Measurements from ENCODE around the gene ANKRD13A. TPM values are rescaled to one million over a fixed set of nuclear protein-coding genes. Genes with fewer than 3 reads are reported as not detected.

Gene ANKRD13A
- total and polyA plus RNA-seq, 2 donors (not counting 3 experiments of a cell fraction or from before 2014, with no cell fraction given), result 37.0 to 43.9 TPM

DNA sequence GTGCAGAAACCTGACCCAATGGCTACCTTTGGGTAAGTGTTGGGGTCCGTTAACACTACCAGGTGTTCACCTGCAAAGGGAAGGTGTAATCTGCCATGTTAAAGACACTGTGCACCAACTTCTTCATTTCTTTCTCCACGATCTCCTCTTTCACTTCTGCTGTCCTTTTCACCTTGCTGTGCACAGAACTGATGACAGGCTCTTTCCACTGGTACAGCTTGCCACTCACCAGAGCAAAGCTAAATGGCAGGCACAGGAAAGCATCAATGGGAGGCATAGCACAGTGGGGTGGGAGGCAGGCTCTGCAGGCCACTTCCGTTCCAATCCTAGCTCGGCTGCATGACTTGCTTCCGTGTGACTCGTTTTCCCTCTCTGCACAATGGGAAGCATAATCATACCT, 51.7 kb downstream of the ANKRD13A start:
- POLR2A ChIA-PET, result no interaction called here
- CTCF ChIA-PET, result interaction anchor here (0.9 kb wide), 1 partner anchor 39 kb away, joined by 3 read pairs; no protein-coding TSS in a partner anchor

More for the DNA sequence above, 51.7 kb downstream of the ANKRD13A start:
- FAIRE-seq (no peak), DNase-seq (ENCODE audit: low read depth, low spot score) (no peak)
- intact Hi-C loops (cut with micrococcal nuclease) (no loop called here), dilution Hi-C loops (cut with MboI; ENCODE audit: extremely low pct_ligation_motif_present, low sequenced_read_pairs) (no loop called here)
- no peak overlapping the region for H3K27ac ChIP-seq (ENCODE audit: insufficient read depth, low read depth, low read length)
- H3K9me1 ChIP-seq (replicated peaks; ENCODE audit: control insufficient read depth, extremely low read depth, insufficient read depth, low read length), result no peaks in the 10 kb centered on the region
- H3K4me3 ChIP-seq (replicated peaks in 1 of 3; ENCODE audit: insufficient read depth in 1 of 3, low read depth in 1 of 3, low read length in 3 of 3), result no peak overlapping the region
- H3K4me1 ChIP-seq (ENCODE audit: control insufficient read depth, extremely low read depth, insufficient read depth, low read length), result peaks cover 22% of the 10 kb centered on the region
- H3K27me3 ChIP-seq (ENCODE audit: control insufficient read depth in 2 of 2, insufficient read depth in 2 of 2, low read length in 2 of 2), result no peaks in the 10 kb centered on the region
- H3K9me3 ChIP-seq (replicated peaks; ENCODE audit: control insufficient read depth, insufficient read depth, low read length), result no peaks in the 10 kb centered on the region
- no peaks in the 10 kb centered on the region for H4K20me1 ChIP-seq (replicated peaks; ENCODE audit: control insufficient read depth, extremely low read depth, insufficient read depth, low read length)
- no peak overlapping the region for H2AFZ ChIP-seq (ENCODE audit: low read depth, low read length)
- H3K79me2 ChIP-seq (ENCODE audit: control insufficient read depth, insufficient read depth, low read length), result peaks cover 16% of the 10 kb centered on the region
- no peak overlapping the region for H3K4me2 ChIP-seq (ENCODE audit: insufficient read depth, low read length)
- BruUV-seq (replicated peaks), result no TSS peak
- H3K36me3 ChIP-seq (ENCODE audit: control insufficient read depth in 2 of 2, extremely low read depth in 1 of 2, insufficient read depth in 2 of 2, low read length in 2 of 2), result no peaks in the 10 kb centered on the region
- TF ChIP-seq POLR2A (IDR thresholded peaks at IDR 0.05; ENCODE audit: low read depth, low read length) (no peak), FOS (IDR thresholded peaks at IDR 0.05; ENCODE audit: borderline replicate concordance, insufficient read depth, low read length) (no peak), MYC (IDR thresholded peaks at IDR 0.05; ENCODE audit: low read depth, low read length) (no peak), MAX (IDR thresholded peaks at IDR 0.05; ENCODE audit: insufficient read depth, insufficient read length) (no peak), GATA2 (IDR thresholded peaks at IDR 0.05; ENCODE audit: insufficient read depth, insufficient read length, low read depth, low read length) (no peak), JUN (IDR thresholded peaks at IDR 0.05; ENCODE audit: borderline replicate concordance, insufficient read depth, insufficient read length, low read depth) (no peak), POLR2AphosphoS5 (IDR thresholded peaks at IDR 0.05; ENCODE audit: insufficient read depth, low read depth, low read length) (no peak), CTCF (IDR thresholded peaks at IDR 0.05; ENCODE audit: extremely low read depth in 1 of 2, insufficient read depth in 1 of 2, low read depth in 1 of 2, low read length in 2 of 2) (no peak), EZH2 (IDR thresholded peaks at IDR 0.05; ENCODE audit: borderline replicate concordance, low read depth, low read length, severe bottlenecking) (no peak)
- H3K9ac ChIP-seq (replicated peaks; ENCODE audit: extremely low read depth, insufficient read depth, low read length), result no peak overlapping the region
